Activated CD8-positive, alpha-beta memory T cell treated with anti-CD3 and anti-CD28 coated beads, Interleukin-2, amount 50 U/mL, for 24 hours (primary cell): ENCODE data around the gene CAST.

Experiments used
- DNase-seq: peaks from one replicate; pipeline ENCODE4 v3.0.0-alpha.2; 2020; ENCODE audit errors: extremely low read depth

The CAST gene

DNA sequence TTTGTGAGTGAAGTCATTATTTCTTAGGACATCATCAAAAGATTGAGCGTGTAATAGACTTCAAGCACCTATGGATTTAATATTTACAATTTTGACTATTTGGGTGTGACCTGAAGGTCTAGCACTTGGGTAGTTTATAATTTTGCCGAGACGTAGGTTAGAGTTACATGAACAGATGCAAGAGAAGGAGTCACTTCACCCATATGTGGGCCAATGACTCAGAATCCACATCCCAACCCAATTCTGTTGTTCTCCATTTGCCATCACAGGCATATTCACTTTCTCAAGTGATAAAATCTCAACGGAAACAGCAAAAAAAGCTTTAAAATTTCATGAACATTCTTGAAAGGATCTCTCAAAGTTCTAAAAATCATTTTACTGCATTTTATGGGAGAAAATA, 157.6 kb downstream of the CAST start:
- DNase-seq, result no peak

DNA sequence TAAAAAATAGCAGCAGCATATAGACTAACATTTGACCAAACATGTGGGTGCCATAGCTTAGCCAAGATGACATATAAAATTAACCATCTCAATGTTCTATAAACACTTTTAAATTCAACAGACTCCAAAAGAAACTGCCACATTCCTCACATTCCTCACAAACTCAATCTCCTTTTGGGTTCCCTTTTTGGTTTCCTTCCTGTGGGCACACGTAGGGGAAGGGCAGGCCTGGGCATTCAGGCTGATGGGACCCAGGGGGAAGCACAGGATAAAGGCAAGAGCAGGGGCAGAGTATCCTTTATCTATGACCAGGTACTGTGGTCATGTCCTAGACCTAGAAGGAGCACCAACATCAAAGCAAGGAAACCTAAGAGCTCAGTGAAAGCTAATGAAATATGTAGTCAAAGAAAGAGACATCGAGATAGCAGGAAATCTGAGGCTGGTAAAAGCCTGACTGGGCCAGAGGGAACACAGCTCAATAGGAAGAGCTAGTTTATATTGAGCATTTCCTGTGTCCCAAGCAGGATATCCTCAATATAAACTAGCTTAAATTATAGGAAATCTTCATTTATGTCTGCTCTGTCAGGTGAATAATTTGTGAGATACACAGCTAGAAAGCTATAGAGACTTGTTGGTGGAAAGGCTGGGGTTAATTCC, 159.2 kb downstream of the CAST start:
- no peak for DNase-seq

DNA sequence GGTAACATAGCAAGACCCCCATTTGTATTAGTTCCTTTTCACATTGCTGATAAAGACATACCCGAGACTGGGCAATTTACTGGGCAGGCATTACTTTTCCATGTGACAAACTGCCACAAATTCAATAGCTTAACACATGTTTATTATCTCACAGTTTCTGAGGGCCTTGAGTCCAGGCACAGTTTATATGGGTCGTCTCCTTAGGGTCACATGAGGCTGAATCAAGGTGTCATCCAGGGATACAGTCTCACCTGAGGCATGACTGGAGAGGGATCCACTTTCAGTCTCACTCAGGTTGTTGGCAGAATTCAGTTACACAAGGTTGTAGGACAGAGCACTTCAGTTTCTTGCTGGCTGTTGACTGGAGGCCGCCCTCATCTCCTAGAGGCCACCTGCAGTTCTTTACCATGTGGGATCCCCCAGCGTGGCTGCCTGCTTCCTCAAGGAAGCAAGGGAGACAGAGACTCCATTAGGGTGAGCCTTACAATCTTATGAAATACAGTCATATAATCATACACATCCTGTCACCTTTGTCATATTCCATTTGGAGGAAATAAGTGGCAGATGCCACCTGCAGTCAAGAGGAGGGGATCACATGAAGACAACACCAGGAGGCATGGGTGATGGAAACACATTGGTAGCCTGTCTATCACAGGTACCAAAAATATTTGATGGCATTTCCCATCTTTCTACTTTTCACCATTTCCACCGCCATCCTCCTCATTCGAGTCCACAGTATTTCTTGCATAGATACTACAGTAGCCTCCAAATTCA, 160.7 kb downstream of the CAST start:
- no peak for DNase-seq

DNA sequence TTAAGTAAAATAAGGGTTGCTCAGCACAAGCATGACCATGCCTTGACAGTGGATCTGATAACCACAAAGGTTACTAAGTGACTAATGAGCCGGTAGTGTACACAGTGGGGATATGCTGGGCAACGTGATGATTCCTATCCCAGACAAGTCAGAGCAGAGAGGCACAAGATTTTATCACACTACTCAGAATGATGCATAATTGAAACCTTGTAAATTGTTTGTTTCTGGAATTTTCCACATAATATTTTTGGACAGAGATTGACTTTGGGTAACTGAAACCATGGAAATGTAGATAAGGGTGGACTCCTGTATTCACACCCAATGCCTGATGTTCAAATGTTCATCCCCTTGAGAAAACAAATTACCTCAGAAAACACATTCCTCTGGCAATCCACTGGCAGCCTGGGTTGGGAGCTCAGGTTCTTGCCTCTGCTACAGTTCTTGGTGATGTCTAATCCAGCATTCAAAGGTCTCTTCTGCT, 161.8 kb downstream of the CAST start:
- no peak for DNase-seq
